ENCODE results near the gene TMEM164.
"Not testable (repeated sequence)": the region's sequence is repeated elsewhere in the genome, so short reads cannot be mapped to it uniquely, and the experiment has no call there.

Gene TMEM164

DNA sequence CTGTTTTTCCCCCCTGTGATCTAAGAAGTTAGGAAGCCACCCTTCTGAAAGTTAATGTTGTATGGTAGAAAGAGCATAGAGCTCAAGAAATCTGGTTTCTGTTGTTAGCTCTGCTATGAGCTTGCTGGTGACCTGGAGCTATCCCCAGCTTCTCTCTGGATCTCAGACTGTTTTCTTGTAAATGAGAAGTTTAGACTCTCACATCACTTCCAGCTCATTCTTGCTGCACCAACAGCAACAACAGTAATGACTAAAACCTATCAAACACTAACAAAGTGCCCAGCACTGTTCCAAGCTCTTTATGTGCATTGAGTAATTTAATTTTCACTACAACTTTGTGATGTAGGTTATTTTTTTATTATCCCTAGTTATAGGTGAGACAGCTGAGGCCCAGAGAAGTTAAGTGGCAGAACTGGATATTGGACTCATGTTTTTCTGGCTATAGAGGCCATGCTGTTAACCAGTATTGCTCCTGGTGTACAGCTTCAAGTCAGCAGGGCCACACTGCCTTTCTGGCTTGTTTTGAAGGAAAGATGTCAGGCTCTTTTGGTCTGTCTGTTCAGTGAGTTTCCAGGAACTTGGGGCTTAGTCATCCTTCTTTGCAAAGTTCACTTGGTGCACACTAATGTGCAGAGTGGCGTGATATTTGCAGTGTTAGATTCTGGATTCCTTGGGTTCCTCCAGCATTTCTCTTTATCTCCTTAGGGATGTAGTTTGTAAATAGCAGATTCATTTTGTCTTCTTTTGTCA, 27.8 kb upstream of the TMEM164 start:
- no peaks in the 10 kb centered on the region for H3K27me3 ChIP-seq (ENCODE audit: insufficient read depth, low read depth)
- no peak overlapping the region for H3K4me3 ChIP-seq (IDR thresholded peaks at IDR 0.05; ENCODE audit: insufficient read depth, low read depth, low read length)
- TF ChIP-seq, protein P1, sequence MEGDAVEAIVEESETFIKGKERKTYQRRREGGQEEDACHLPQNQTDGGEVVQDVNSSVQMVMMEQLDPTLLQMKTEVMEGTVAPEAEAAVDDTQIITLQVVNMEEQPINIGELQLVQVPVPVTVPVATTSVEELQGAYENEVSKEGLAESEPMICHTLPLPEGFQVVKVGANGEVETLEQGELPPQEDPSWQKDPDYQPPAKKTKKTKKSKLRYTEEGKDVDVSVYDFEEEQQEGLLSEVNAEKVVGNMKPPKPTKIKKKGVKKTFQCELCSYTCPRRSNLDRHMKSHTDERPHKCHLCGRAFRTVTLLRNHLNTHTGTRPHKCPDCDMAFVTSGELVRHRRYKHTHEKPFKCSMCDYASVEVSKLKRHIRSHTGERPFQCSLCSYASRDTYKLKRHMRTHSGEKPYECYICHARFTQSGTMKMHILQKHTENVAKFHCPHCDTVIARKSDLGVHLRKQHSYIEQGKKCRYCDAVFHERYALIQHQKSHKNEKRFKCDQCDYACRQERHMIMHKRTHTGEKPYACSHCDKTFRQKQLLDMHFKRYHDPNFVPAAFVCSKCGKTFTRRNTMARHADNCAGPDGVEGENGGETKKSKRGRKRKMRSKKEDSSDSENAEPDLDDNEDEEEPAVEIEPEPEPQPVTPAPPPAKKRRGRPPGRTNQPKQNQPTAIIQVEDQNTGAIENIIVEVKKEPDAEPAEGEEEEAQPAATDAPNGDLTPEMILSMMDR (conservative IDR thresholded peaks at IDR 0.05; ENCODE audit: low read depth, low read length): no peak
- H3K79me2 ChIP-seq (ENCODE audit: insufficient read depth, low read depth): no peaks in the 10 kb centered on the region
- H4K20me1 ChIP-seq (ENCODE audit: insufficient read depth): no peaks in the 10 kb centered on the region
- H3K27ac ChIP-seq: no peak overlapping the region
- H3K36me3 ChIP-seq (ENCODE audit: insufficient read depth): no peaks in the 10 kb centered on the region
- H3K4me2 ChIP-seq: no peak overlapping the region
- no peak overlapping the region for H2AFZ ChIP-seq (ENCODE audit: low read depth)
- H3K4me1 ChIP-seq (ENCODE audit: low read depth, poor library complexity, severe bottlenecking): no peaks in the 10 kb centered on the region
- H3K9ac ChIP-seq: no peak overlapping the region

DNA sequence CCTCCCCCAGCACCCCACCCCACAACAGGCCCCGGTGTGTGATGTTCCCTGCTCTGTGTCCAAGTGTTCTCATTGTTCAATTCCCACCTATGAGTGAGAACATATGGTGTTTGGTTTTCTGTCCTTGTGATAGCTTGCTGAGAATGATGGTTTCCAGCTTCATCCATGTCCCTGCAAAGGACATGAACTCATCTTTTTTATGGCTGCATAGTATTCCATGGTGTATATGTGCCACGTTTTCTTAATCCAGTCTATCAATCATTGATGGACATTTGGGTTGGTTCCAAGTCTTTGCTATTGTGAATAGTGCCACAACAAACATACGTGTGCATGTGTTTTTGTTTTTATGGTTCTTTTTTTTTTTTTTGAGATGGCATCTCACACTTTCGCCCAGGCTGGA, 17.7 kb upstream of the TMEM164 start:
- not testable (repeated sequence) for H3K4me1 ChIP-seq (ENCODE audit: low read depth, poor library complexity, severe bottlenecking); H3K9ac ChIP-seq; H3K4me2 ChIP-seq; H3K79me2 ChIP-seq (ENCODE audit: insufficient read depth, low read depth); H3K27ac ChIP-seq; H3K36me3 ChIP-seq (ENCODE audit: insufficient read depth); H3K4me3 ChIP-seq (IDR thresholded peaks at IDR 0.05; ENCODE audit: insufficient read depth, low read depth, low read length); H4K20me1 ChIP-seq (ENCODE audit: insufficient read depth); H3K27me3 ChIP-seq (ENCODE audit: insufficient read depth, low read depth); H2AFZ ChIP-seq (ENCODE audit: low read depth)

DNA sequence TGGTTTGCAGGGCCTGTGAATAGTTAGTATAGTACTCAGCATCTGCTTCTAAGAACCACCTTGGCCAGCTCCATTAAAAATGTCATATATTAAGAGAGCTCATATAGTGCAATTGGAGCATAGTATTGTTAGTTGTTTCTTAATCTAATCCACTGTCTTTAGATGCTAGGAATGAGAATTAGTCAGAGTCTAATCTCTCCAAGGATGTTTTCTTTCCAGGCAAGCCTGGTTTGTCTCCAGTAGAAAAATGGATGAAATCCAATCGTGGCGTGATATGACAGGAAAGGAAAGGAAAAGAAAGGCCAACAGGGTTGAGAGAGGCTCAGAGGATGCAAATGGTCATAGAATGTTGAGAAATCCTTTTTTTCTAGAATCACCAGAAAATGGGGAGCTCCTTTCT, 15.0 kb upstream of the TMEM164 start:
- TF ChIP-seq, protein P1 (conservative IDR thresholded peaks at IDR 0.05; ENCODE audit: low read depth, low read length): no peak
- Histone ChIP-seq H3K4me3 (IDR thresholded peaks at IDR 0.05; ENCODE audit: insufficient read depth, low read depth, low read length) (no peak overlapping the region), H4K20me1 (ENCODE audit: insufficient read depth) (no peaks in the 10 kb centered on the region), H3K36me3 (ENCODE audit: insufficient read depth) (no peaks in the 10 kb centered on the region), H3K9ac (no peak overlapping the region), H3K27me3 (ENCODE audit: insufficient read depth, low read depth) (no peaks in the 10 kb centered on the region), H2AFZ (ENCODE audit: low read depth) (no peak overlapping the region), H3K79me2 (ENCODE audit: insufficient read depth, low read depth) (no peaks in the 10 kb centered on the region), H3K27ac (no peak overlapping the region), H3K4me2 (no peak overlapping the region), H3K4me1 (ENCODE audit: low read depth, poor library complexity, severe bottlenecking) (no peaks in the 10 kb centered on the region)

DNA sequence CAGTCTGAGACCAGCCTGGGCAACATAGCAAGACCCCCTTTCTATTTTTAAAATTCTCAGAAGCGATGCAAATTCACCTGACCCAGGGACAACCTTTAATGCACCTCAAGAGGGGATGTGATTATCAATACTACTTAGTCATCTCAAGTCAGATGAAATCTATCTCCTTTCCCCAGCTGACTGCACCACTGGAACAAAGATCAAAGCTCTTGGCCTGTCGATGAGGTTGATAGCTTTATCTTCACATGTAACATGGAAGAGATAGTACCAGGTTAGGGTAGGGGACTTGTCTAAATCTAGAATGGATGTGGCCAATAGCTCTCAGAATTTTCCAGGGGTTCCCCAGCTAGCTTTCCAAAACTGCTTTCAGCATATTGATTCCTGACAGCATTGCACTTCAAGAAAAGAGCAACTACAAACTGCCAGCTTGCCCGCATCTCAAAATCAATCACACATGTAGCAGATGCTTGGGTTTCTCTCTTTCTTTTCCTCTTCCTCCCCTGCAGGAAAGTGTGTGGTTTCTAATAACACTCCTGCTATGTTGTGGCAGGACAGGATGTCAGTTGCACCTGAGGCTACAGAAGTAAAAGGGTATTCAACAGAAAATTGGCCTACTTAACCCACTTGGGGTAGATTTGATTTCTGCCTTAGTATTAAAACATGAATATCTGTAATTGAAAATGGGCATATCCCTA, 12.2 kb upstream of the TMEM164 start:
- no peaks in the 10 kb centered on the region for H4K20me1 ChIP-seq (ENCODE audit: insufficient read depth)
- H3K4me2 ChIP-seq: no peak overlapping the region
- no peaks in the 10 kb centered on the region for H3K79me2 ChIP-seq (ENCODE audit: insufficient read depth, low read depth)
- H3K27me3 ChIP-seq (ENCODE audit: insufficient read depth, low read depth): no peaks in the 10 kb centered on the region
- no peaks in the 10 kb centered on the region for H3K36me3 ChIP-seq (ENCODE audit: insufficient read depth)
- H3K4me3 ChIP-seq (IDR thresholded peaks at IDR 0.05; ENCODE audit: insufficient read depth, low read depth, low read length): no peak overlapping the region
- TF ChIP-seq, protein P1 (conservative IDR thresholded peaks at IDR 0.05; ENCODE audit: low read depth, low read length): no peak
- no peak overlapping the region for H3K9ac ChIP-seq
- H3K27ac ChIP-seq: no peak overlapping the region
- H3K4me1 ChIP-seq (ENCODE audit: low read depth, poor library complexity, severe bottlenecking): no peaks in the 10 kb centered on the region
- H2AFZ ChIP-seq (ENCODE audit: low read depth): no peak overlapping the region

DNA sequence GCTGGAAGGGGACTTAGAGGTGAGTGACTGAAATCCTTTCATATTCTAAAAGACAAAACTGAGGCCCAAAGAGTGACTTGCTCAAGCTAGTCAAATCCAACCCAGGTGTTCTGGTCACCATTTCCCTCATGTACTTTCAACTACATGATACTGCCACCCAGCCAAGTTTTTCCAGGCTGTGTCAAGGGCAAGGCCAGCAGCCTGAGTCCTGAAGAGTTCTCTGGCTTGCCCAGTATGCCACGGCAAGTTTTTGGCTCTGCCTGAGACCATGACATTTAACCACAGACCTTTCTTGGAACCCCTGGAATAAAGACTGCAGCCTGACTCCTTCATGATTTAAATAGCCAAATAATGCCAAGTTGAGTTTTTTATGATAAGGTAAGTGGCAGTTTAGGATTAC, 10.7 kb upstream of the TMEM164 start:
- H3K36me3 ChIP-seq (ENCODE audit: insufficient read depth): no peaks in the 10 kb centered on the region
- no peaks in the 10 kb centered on the region for H3K79me2 ChIP-seq (ENCODE audit: insufficient read depth, low read depth)
- H2AFZ ChIP-seq (ENCODE audit: low read depth): no peak overlapping the region
- H3K27me3 ChIP-seq (ENCODE audit: insufficient read depth, low read depth): no peaks in the 10 kb centered on the region
- no peak overlapping the region for H3K27ac ChIP-seq
- TF ChIP-seq, protein P1 (conservative IDR thresholded peaks at IDR 0.05; ENCODE audit: low read depth, low read length): no peak
- H3K4me1 ChIP-seq (ENCODE audit: low read depth, poor library complexity, severe bottlenecking): no peaks in the 10 kb centered on the region
- H3K9ac ChIP-seq: no peak overlapping the region
- H4K20me1 ChIP-seq (ENCODE audit: insufficient read depth): no peaks in the 10 kb centered on the region
- H3K4me2 ChIP-seq: no peak overlapping the region
- H3K4me3 ChIP-seq (IDR thresholded peaks at IDR 0.05; ENCODE audit: insufficient read depth, low read depth, low read length): no peak overlapping the region

Measured in KMS-11 (cell line).